ENCODE data around the gene HOGA1. TPM values are rescaled to one million over a fixed set of nuclear protein-coding genes. Genes with fewer than 3 reads are reported as not detected.
A peak's percentile ranks its signal among the peaks of the same experiment; 100 is the strongest.
"Not testable (repeated sequence)": the region's sequence is repeated elsewhere in the genome, so short reads cannot be mapped to it uniquely, and the experiment has no call there.

The HOGA1 gene
- total and polyA plus RNA-seq, 4 donors, result 21.7 to 31.4 (median 22.8) TPM

GRCh38 chr10:97553575-97554031, 30.6 kb upstream of the HOGA1 start (continued):
- no peak for TF ChIP-seq GABPA (IDR thresholded peaks at IDR 0.05 in 1 of 2, conservative IDR thresholded peaks at IDR 0.05 in 1 of 2)
- no peak for TF ChIP-seq ATF3 (IDR thresholded peaks at IDR 0.05)

- WGBS, result 96% methylated on average over 5 of the region's 5 CpGs
Measured at GRCh38 chr10:97554336-97554735, 29.9 kb upstream of the HOGA1 start.

GRCh38 chr10:97555541-97555940, 28.6 kb upstream of the HOGA1 start:
- H3K4me3 ChIP-seq (ENCODE audit: low read depth in 1 of 3, low read length in 3 of 3); H3K9me3 ChIP-seq (ENCODE audit: control insufficient read depth in 4 of 4, low read length in 3 of 4); H3K9ac ChIP-seq (ENCODE audit: low read depth in 1 of 2, low read length in 2 of 2); H3K4me1 ChIP-seq (ENCODE audit: control insufficient read depth in 4 of 4, insufficient read depth in 4 of 4, low read length in 3 of 4); H3K27ac ChIP-seq (ENCODE audit: low read depth in 1 of 2, low read length in 2 of 2); DNase-seq (ENCODE audit: low spot score); H3K27me3 ChIP-seq (ENCODE audit: control insufficient read depth in 4 of 4, insufficient read depth in 4 of 4, low read length in 3 of 4); H3K36me3 ChIP-seq (ENCODE audit: control insufficient read depth in 4 of 4, insufficient read depth in 3 of 4, low read depth in 1 of 4, low read length in 3 of 4): not testable (repeated sequence)
- 97% methylated on average over 9 of the region's 10 CpGs for WGBS

More at GRCh38 chr10:97554336-97554735, 29.9 kb upstream of the HOGA1 start:
- not testable (repeated sequence) for H3K4me3 ChIP-seq (ENCODE audit: low read depth in 1 of 3, low read length in 3 of 3); H3K9me3 ChIP-seq (ENCODE audit: control insufficient read depth in 4 of 4, low read length in 3 of 4); H3K27me3 ChIP-seq (ENCODE audit: control insufficient read depth in 4 of 4, insufficient read depth in 4 of 4, low read length in 3 of 4); H3K27ac ChIP-seq (ENCODE audit: low read depth in 1 of 2, low read length in 2 of 2); H3K4me1 ChIP-seq (ENCODE audit: control insufficient read depth in 4 of 4, insufficient read depth in 4 of 4, low read length in 3 of 4); H3K9ac ChIP-seq (ENCODE audit: low read depth in 1 of 2, low read length in 2 of 2); H3K36me3 ChIP-seq (ENCODE audit: control insufficient read depth in 4 of 4, insufficient read depth in 3 of 4, low read depth in 1 of 4, low read length in 3 of 4); DNase-seq (ENCODE audit: low spot score)

GRCh38 chr10:97560731-97561381, 23.3 kb upstream of the HOGA1 start:
- not testable (repeated sequence) for H3K4me1 ChIP-seq (ENCODE audit: control insufficient read depth in 4 of 4, insufficient read depth in 4 of 4, low read length in 3 of 4); H3K9me3 ChIP-seq (ENCODE audit: control insufficient read depth in 4 of 4, low read length in 3 of 4); H3K36me3 ChIP-seq (ENCODE audit: control insufficient read depth in 4 of 4, insufficient read depth in 3 of 4, low read depth in 1 of 4, low read length in 3 of 4); H3K9ac ChIP-seq (ENCODE audit: low read depth in 1 of 2, low read length in 2 of 2); H3K27me3 ChIP-seq (ENCODE audit: control insufficient read depth in 4 of 4, insufficient read depth in 4 of 4, low read length in 3 of 4)
- peak; percentile 43 to 71 for TF ChIP-seq HNF4A (conservative IDR thresholded peaks at IDR 0.05)
- TF ChIP-seq SP1 (IDR thresholded peaks at IDR 0.05), result peak; percentile 52
- TF ChIP-seq RXRA (IDR thresholded peaks at IDR 0.05), result peak; percentile 25 to 58
- peak; percentile 88 for TF ChIP-seq ATF3 (IDR thresholded peaks at IDR 0.05)
- TF ChIP-seq REST (IDR thresholded peaks at IDR 0.05), result peak; percentile 14
- peak in 1 of 2 donors; percentile 13 for TF ChIP-seq RAD21 (IDR thresholded peaks at IDR 0.05)
- DNase-seq (ENCODE audit: low spot score), result peak; percentile 52
- peak overlapping the region; percentile 39 to 85 for H3K27ac ChIP-seq (ENCODE audit: low read depth in 1 of 2, low read length in 2 of 2)
- WGBS, result 26% methylated on average over 17 of the region's 17 CpGs
- peak overlapping the region in 1 of 3 donors; percentile 53 for H3K4me3 ChIP-seq (ENCODE audit: low read depth in 1 of 3, low read length in 3 of 3)

- H3K27me3 ChIP-seq (ENCODE audit: control insufficient read depth in 4 of 4, insufficient read depth in 4 of 4, low read length in 3 of 4); DNase-seq (ENCODE audit: low spot score); H3K4me1 ChIP-seq (ENCODE audit: control insufficient read depth in 4 of 4, insufficient read depth in 4 of 4, low read length in 3 of 4); H3K4me3 ChIP-seq (ENCODE audit: low read depth in 1 of 3, low read length in 3 of 3); H3K9me3 ChIP-seq (ENCODE audit: control insufficient read depth in 4 of 4, low read length in 3 of 4); H3K36me3 ChIP-seq (ENCODE audit: control insufficient read depth in 4 of 4, insufficient read depth in 3 of 4, low read depth in 1 of 4, low read length in 3 of 4); H3K9ac ChIP-seq (ENCODE audit: low read depth in 1 of 2, low read length in 2 of 2): not testable (repeated sequence)
- peak overlapping the region in 1 of 2 donors; percentile 85 for H3K27ac ChIP-seq (ENCODE audit: low read depth in 1 of 2, low read length in 2 of 2)
- 84% methylated on average over 12 of the region's 12 CpGs for WGBS
Measured at GRCh38 chr10:97561386-97562077, 22.7 kb upstream of the HOGA1 start.

GRCh38 chr10:97562329-97562728, 21.9 kb upstream of the HOGA1 start:
- not testable (repeated sequence) for H3K4me3 ChIP-seq (ENCODE audit: low read depth in 1 of 3, low read length in 3 of 3); H3K36me3 ChIP-seq (ENCODE audit: control insufficient read depth in 4 of 4, insufficient read depth in 3 of 4, low read depth in 1 of 4, low read length in 3 of 4); H3K9ac ChIP-seq (ENCODE audit: low read depth in 1 of 2, low read length in 2 of 2); DNase-seq (ENCODE audit: low spot score); H3K9me3 ChIP-seq (ENCODE audit: control insufficient read depth in 4 of 4, low read length in 3 of 4); H3K27me3 ChIP-seq (ENCODE audit: control insufficient read depth in 4 of 4, insufficient read depth in 4 of 4, low read length in 3 of 4); H3K27ac ChIP-seq (ENCODE audit: low read depth in 1 of 2, low read length in 2 of 2); H3K4me1 ChIP-seq (ENCODE audit: control insufficient read depth in 4 of 4, insufficient read depth in 4 of 4, low read length in 3 of 4)
- WGBS, result 95% methylated on average over 5 of the region's 5 CpGs

Measured in liver (tissue), 9 donors.